Measurements from ENCODE around the gene WARS2. TPM values are rescaled to one million over a fixed set of nuclear protein-coding genes. Genes with fewer than 3 reads are reported as not detected.
"Not testable (repeated sequence)": the region's sequence is repeated elsewhere in the genome, so short reads cannot be mapped to it uniquely, and the experiment has no call there.

Gene WARS2
- total RNA-seq, 4 donors from 2014 or later: 5.8 to 16.5 (median 6.5) TPM

GRCh38 chr1:119133987-119134386 lies 6.5 kb downstream of the WARS2 start:
- Histone ChIP-seq H3K9me3 (no peaks in the 10 kb centered on the region), H3K27ac (no peak overlapping the region), H3K4me1 (peaks cover 2 to 4% of the 10 kb centered on the region in 2 donors), H3K4me3 (no peak overlapping the region), H3K36me3 (no peaks in the 10 kb centered on the region), H3K27me3 (no peaks in the 10 kb centered on the region)
- DNase-seq (no peak), ATAC-seq (no peak)
- intact Hi-C loops (cut with DNase I; ENCODE audit: low total_unique reads) (no loop called here), in situ Hi-C loops (cut with MboI; ENCODE audit: low sequenced_read_pairs in 4 of 4) (no loop called here)
- no peak for TF ChIP-seq POLR2A (IDR thresholded peaks at IDR 0.05)
- no peak for TF ChIP-seq CTCF (IDR thresholded peaks at IDR 0.05 in 4 of 5, conservative IDR thresholded peaks at IDR 0.05 in 1 of 5)

- no peaks in the 10 kb centered on the region for H3K4me1 ChIP-seq
- no peaks in the 10 kb centered on the region for H3K9me3 ChIP-seq
- ATAC-seq: peak in 1 of 2 donors; percentile 39
- DNase-seq: peak in 1 of 2 donors; percentile 20
- no peaks in the 10 kb centered on the region for H3K36me3 ChIP-seq
- no peak overlapping the region for H3K4me3 ChIP-seq
- intact Hi-C loops (cut with DNase I; ENCODE audit: low total_unique reads): no loop called here
- TF ChIP-seq CTCF (IDR thresholded peaks at IDR 0.05 in 4 of 5, conservative IDR thresholded peaks at IDR 0.05 in 1 of 5) (no peak), POLR2A (IDR thresholded peaks at IDR 0.05) (no peak)
- H3K27ac ChIP-seq: no peak overlapping the region
- in situ Hi-C loops (cut with MboI; ENCODE audit: low sequenced_read_pairs in 4 of 4): no loop called here
- no peaks in the 10 kb centered on the region for H3K27me3 ChIP-seq
These were observed 8.3 kb downstream of the WARS2 start for GRCh38 chr1:119132179-119132578.

- DNase-seq: no peak
- ATAC-seq: no peak
- H3K27ac ChIP-seq: no peak overlapping the region
- H3K4me3 ChIP-seq: no peak overlapping the region
- in situ Hi-C loops (cut with MboI; ENCODE audit: low sequenced_read_pairs in 4 of 4): no loop called here
- H3K27me3 ChIP-seq: no peaks in the 10 kb centered on the region
- no peak for TF ChIP-seq CTCF (IDR thresholded peaks at IDR 0.05 in 4 of 5, conservative IDR thresholded peaks at IDR 0.05 in 1 of 5)
- TF ChIP-seq POLR2A (IDR thresholded peaks at IDR 0.05): no peak
- intact Hi-C loops (cut with DNase I; ENCODE audit: low total_unique reads): no loop called here
- no peaks in the 10 kb centered on the region for H3K4me1 ChIP-seq
- no peaks in the 10 kb centered on the region for H3K9me3 ChIP-seq
- H3K36me3 ChIP-seq: no peaks in the 10 kb centered on the region
These were observed 14.6 kb downstream of the WARS2 start for GRCh38 chr1:119125874-119126273.

GRCh38 chr1:119124764-119125163 lies 15.7 kb downstream of the WARS2 start:
- no peaks in the 10 kb centered on the region for H3K36me3 ChIP-seq
- H3K27me3 ChIP-seq: no peaks in the 10 kb centered on the region
- DNase-seq: no peak
- H3K4me1 ChIP-seq: no peaks in the 10 kb centered on the region
- in situ Hi-C loops (cut with MboI; ENCODE audit: low sequenced_read_pairs in 4 of 4): no loop called here
- ATAC-seq: no peak
- no peak for TF ChIP-seq POLR2A (IDR thresholded peaks at IDR 0.05)
- no peak for TF ChIP-seq CTCF (IDR thresholded peaks at IDR 0.05 in 4 of 5, conservative IDR thresholded peaks at IDR 0.05 in 1 of 5)
- no peak overlapping the region for H3K4me3 ChIP-seq
- intact Hi-C loops (cut with DNase I; ENCODE audit: low total_unique reads): no loop called here
- no peak overlapping the region for H3K27ac ChIP-seq
- no peaks in the 10 kb centered on the region for H3K9me3 ChIP-seq

GRCh38 chr1:119121872-119122271 lies 18.6 kb downstream of the WARS2 start:
- in situ Hi-C loops (cut with MboI; ENCODE audit: low sequenced_read_pairs in 4 of 4); H3K4me1 ChIP-seq; DNase-seq; H3K27me3 ChIP-seq; H3K27ac ChIP-seq; H3K36me3 ChIP-seq; H3K9me3 ChIP-seq; ATAC-seq; H3K4me3 ChIP-seq; intact Hi-C loops (cut with DNase I; ENCODE audit: low total_unique reads): not testable (repeated sequence)

All from gastrocnemius medialis (tissue), 4 donors.